ACHN (cell line): Measurements from ENCODE around the gene SYNE3.

Experiments
- DNase-seq: peaks from one replicate; pipeline ENCODE4 v3.0.0-alpha.2; 2015
- in situ Hi-C: cut with HindIII; loops from 2 replicates; pipeline ENCODE4 v1.10.0; 2017; ENCODE audit warnings: low sequenced_read_pairs, low pct_ligation_motif_present, low pct_unique_long_range_greater_than_20kb

SYNE3 gene

DNA sequence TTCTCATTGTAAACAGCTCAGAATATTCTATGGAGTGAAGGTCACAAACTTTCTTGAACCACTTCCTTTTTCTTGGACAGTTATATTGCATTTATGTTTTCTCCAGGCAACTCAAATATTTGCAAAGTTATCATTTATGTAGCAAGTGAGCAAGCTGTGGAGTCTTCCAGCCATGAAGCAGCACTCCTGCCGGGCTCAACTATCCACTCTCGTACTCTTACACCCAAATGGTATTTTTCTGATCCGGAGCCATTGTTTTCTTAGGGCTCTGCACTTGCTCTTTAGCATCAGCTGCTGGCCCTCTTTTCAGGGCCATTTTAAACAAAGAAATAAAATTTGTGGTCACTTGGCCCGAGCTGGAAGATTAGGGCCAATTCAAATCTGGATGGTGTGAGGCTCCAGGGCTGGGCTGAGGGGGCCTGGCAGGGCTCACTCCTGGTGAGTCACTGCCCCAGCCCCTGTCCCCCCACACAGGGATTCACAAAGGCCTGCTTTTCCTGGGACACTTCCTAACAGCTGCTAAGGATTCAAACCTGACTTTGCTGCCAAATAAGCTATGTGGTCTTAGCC lies 19.7 kb downstream of the SYNE3 start:
- no peak for DNase-seq
- in situ Hi-C loops = no loop called here

DNA sequence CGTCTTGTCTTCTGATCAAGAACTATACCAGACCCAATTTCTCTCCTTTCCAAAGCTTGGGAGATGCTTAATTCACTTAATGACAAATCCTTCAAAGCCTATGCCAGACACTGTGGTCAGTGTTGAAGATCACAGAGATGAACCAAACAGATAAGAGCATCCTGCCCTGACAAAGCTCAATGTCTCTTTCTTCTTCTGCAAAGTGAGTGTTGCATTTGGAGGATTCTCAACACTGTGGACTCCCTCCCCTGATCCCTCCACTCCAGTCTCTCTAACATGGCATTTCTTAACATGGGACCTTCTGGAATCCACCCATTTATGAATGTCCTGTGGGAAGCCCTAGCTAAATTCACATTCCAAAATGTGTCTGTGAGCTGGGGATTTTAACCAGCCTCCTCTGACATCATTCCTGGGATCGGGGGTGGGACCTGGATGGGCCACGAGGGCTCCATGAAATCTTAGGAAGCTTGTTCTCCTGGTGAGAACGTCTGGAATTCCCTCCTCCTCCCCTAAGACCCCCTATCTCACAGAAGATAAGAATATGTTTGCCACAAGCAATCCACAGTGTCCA lies 20.3 kb downstream of the SYNE3 start:
- DNase-seq = no peak
- in situ Hi-C loops = no loop called here

DNA sequence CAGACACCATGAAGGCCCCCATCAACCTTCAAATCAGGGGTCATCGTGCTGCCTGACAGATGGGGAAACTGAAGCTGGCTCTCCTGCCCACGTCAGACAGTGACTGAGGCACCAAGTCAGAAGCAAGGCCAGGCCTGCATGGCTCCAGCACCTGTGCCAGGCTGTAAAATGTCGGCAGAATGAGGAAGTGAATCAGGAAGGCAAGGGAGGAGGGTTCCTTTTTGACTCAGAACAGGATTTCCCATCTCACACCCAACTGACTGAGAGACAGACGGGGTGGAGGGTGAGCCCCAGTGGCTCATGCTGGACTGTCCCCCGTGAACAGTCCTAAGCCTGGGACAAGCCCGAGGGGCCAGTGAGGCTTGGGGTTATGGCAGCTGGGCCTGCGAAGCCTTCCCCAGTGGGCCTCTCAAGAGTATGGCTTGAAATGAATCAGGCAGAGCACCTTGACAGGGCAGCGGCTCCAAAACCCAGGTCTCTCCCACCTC lies 20.9 kb downstream of the SYNE3 start:
- in situ Hi-C loops = no loop called here
- DNase-seq = no peak

DNA sequence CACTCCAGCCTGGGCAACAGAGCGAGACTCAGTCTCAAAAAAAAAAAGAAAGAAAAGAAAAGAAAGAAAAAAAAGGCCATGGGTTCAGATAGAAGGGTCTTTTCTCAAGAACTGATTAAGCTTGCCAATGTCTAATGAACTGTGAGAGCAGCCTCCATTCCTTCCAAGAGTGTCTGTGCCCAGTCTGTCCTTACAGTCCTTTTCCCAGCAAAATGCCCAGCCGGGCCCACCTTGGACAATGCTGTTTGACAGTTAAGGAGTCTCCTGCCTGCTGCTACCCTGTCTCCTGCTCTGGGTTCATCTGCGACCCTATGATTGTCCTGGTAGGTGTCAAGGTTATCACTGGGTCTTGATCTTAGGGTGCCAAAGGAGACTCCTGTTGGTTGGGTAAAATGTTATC lies 21.4 kb downstream of the SYNE3 start:
- no peak for DNase-seq
- in situ Hi-C loops = no loop called here

DNA sequence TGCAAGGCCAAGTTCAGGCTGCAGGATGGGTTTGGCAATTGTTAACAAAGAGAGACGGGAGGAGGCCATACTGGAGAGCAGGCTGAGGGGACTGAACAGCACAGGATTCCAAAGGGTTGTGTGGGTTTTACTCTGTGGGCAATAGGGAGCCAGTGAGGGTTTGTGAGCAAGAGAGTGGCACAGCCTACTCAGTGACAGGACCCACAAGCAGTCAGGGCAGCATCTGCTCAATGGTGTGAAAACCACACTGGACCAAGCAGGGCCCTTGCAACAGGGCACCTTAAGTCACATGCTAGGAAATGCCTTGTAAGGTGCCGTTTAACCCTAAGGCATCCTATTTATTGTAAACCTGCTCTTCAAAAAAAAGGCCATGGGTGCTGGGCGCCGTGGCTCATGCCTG lies 22.0 kb downstream of the SYNE3 start:
- in situ Hi-C loops = no loop called here
- no peak for DNase-seq

DNA sequence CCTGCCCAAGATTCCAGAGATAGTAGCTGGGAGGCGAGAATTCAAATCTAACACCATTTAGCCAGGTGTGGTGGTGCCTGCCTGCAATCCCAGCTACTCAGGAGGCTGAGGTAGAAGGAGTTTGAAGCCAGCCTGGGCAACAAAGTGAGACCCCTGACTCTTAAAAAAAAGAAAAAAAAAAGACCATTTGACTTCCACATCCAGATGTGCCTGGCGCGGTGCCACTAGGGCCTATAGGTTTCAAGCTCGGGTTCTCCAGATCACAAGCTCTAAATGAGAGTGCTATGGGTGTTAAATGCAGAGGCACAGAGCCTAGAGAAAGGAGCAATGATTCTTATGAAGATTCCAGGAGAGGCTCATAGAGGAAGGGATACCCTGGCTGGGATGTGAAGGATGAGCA lies 22.5 kb downstream of the SYNE3 start:
- in situ Hi-C loops = no loop called here
- no peak for DNase-seq

DNA sequence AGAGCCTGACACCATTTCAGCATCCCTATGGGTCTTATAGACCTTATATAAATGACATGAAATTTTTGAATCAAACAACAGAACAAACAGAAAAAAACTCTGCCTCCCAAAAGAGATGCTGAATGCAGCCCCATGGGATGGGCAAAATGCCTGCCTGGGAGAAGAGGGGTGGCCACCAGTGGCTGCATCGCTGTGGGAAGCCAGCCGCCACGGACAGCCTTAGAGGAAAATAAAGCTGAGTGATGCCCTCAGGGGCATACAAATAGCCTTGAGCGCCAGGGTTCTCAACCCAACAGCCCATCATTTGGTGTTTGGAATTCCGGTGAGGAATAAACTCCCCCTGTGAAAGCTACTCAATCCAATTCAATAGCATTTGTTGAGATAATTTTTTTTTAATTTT lies 22.9 kb downstream of the SYNE3 start:
- in situ Hi-C loops = no loop called here
- no peak for DNase-seq

DNA sequence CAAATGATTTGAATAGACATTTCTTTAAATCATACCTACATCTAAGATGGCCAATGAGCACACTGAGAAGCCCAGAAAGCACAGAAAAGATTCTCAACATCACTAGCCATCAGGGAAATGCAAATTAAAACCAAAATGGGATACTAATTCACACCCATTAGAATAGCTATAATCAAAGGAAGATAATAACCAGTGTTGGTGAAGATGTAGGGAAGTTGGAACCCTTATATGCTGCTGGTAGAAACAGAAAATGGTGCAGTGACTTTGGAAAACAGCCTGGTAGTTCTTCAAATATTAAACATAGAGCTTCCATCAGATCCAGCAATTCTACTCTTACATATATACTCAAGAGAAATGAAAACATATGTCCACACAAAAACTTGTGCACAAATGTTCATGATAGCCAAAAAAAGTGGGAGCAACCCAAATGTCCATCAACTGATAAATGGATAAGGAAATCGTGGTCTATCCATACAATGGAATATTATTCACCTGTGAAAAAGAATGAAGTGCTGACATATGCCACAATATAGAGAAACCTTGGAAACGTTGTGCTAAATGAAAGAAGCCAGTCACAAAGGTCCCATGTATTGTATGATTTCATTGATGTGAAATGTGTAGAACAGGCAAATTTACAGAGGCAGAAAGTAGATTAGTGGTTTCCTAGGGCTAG lies 24.4 kb downstream of the SYNE3 start:
- DNase-seq = no peak
- in situ Hi-C loops = no loop called here

DNA sequence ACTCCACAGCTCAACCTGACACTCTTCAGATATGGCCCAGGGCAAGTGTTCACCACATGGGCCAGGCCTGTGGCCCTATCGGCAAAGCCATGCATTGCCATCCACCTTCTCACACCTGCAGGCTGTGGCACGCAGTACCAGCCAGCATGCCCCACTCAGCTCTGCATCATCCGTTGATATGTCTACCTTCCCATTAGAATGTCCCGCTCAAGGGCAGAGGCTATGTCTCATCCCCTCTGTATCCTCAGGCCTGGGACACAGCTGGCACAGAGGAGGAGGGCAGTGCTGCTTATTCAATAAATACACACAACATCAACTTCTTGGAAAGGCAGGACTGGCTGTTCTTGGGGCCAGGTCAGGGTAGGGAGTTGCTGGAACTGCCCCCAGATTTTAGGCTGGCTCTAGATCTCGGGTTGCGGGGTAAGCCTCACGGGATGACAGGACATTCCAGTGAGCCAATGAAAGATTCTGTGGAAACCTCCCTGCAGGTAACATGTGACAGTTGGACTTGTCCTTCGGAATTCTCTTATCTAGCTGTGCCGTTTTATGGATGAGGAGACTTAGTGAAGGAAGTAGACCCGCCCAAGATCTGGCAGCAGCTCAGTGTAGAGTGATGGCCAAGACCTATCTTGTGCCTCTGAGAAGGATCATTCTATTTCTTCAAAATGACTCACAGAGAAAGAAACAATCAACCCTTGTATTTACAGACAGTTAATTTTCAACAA lies 25.6 kb downstream of the SYNE3 start:
- DNase-seq = no peak
- in situ Hi-C loops = no loop called here

DNA sequence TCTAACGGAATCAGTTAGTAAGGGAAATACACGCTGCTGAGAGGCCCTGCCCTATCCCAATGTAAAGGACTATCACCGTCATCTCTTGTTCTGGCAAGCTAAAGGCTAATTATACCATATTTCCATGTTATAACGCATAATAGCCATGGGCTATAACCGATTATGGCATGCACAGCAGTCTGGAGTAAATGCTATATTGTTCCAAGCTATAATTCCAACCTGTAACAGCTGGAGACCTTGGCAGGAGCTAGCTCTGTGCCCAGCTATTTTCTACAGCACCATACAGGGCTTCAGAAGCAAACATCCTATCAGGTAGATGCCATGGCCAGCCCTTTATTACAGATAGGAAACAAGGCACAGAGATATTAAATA lies 26.3 kb downstream of the SYNE3 start:
- DNase-seq = no peak
- in situ Hi-C loops = no loop called here

DNA sequence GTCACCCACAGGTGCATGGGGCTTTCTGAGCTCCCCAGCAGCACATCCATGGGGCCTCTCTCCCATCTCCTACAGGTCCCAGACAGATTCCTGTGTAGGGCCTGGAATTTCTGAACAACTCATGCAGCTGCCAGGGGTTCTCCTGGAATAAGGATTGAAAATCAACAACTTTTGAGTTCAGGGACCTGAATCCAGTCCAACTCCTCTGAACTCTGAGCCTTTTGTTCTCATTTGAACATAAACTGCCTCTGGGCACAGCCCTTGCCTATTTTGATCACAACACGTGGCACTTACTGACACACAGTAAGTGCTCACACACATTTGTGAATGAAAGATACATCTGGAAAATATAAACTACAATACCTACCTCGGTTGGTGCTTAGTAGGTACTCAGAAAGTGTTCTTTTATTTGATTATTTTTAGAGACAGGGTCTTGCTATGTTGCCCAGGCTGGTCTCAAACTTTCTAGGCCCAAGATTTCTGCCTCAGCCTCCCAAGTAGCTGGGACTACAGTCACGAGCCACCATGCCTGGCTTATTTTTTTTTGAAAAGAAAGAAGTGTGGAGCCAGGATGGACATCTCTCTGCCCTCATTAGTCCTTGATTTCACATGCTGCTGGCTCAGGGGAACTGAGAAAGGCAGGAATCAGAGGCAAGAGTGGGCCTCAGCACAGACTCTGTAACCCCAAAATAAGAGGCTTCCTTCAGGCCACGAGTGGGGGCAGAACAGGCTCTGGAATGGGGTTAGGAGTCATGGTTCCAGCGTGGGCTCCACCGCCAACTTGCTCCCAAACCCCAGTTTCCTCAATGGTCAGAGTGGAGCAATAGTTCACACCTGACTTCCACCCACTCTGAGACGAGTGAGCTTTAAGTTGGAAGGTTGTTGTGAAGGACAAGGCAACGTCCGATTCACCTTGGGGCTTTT lies 27.0 kb downstream of the SYNE3 start:
- no peak for DNase-seq
- in situ Hi-C loops = no loop called here

DNA sequence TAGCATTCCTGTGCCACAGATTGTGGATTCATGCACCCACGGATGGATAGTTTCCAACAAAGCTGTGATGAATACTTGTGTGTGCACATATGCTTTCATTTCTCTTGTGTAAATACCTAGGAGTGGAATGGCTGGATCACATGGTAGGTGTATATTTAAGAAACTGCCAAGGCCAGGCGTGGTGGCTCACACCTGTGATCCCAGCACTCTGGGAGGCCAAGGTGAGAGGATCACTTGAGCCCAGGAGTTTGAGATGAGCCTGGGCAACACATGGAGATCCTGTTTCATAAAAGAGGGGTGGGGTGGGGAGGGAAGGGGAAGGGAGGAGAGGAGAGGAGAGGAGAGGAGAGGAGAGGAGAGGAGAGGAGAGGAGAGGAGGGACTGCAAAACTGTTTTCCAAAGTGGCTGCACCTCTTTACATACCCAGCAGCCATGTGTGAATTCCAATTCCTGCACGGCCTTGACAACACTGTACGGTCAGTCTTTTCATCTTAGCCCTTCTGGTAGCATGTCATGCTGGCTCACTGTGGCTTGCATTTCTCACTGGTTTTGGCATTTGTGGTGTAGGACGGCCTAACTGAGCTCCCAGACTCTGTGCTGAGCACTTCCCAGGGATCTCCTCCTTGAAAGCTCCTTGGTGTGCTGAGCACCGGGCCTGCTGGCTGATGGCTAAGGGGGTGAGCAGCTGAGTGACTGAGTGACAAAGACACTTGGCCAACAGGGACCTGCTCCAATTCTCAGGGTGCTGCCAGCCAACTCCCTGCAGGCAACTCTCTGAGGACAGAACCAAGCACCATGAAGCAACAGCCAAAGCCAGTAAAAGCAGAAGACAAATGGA lies 27.9 kb downstream of the SYNE3 start:
- no peak for DNase-seq
- in situ Hi-C loops = no loop called here

DNA sequence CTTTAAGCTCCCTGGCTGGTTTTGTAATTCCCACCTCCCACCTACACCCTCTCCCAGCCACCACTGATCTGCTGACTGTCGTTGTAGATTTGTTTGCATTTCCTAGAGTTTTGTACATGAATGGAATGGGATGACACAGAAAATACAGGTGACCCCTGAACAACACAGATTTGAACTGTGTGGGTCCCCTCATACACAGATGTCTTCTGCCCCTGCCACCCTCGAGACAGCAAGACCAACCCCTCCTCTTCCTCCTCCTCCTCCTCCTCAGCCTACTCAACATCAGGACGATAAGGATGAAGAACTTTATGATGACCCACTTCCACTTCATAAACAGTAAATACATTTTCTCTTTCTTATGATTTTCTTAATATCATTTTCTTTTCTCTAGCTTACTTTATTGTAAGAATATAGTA lies 28.8 kb downstream of the SYNE3 start:
- DNase-seq = no peak
- in situ Hi-C loops = no loop called here

DNA sequence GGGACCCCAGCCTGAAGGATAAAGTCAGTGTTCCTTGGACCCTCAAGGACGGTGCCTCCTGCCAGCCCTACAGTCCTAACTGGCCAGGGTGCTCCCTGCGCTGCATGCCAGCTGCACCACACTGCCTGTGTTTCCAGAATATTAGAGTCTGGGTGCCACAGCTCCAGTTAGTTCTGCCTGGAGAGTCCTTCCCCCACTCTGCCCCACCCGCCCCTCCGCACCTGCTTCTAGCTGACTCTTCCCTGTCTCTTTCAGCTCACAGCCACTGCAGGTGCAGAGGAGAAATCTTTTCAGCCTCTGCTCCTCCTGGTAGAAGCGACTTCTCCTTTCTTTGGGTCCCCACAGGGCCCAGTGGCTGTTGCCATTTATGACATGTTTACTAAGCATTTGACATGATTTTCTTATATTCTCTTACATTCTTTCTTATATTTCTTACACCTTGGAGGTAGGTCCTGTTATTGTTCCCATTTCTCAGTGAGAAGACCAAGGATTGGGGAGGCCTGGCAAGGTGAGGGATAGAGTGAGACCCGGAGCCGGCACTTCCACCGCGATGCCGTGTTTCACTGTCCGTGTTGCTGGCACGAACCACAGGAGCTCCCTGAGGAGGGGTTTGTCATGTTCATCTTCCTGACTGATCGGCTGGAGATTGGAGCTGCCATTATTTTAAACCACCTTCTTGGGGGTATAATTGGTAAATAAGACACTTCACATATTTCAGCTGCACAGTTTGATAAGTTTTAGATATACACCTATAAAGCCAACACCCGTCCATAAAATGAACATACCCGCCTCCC lies 29.4 kb downstream of the SYNE3 start:
- in situ Hi-C loops = no loop called here
- DNase-seq = no peak

DNA sequence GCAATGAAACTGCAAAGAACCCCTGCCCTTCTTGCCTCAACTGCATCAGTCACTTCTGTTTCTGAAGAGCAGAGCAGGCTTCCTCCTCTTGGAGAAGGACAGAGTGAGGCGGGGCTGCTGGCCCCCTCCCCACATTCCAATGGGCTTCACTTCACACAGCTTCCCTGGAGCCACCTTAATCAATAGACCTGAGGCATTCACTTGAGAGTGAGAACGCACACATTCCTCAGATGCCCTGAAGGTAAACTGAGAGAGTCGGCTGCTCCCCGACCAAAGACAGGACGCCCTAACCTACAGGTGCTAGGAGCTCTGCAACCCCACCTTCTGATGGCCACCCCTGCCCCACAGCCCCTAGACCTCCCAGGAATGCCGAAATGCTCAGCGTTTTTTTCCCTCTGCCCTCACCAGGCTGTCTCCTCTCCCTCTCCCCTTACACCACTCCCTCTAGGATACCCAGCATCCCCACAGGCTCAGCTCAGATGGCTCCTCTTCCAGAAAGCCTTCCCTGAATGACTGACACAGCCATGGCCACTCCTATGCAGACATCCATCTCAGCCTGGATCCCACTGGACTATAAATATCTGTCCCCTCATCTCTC lies 31.1 kb downstream of the SYNE3 start:
- in situ Hi-C loops = no loop called here
- no peak for DNase-seq

DNA sequence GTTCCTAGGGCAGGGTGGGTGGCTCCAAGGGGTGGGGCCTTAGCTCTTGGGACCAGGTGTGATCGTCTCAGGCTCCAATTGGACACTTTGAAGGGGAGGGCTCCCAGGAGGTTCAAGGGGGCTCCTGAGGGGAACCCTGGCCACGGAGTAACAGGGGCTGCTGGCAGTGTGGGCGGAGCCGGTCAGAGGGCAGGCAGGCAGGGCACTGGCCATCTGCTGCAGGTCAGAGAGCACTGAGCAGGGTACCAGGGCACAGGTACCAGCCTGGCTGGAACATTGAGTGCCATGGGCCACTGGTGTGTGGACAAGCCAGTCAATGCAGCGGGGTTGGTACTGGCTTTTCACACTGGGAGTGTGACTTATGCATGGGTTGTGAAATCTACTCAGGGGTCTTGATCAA lies 32.2 kb downstream of the SYNE3 start:
- DNase-seq = no peak
- in situ Hi-C loops = no loop called here
